CD4-positive, alpha-beta T cell (primary cell): Measurements from ENCODE around the gene ZNF256. TPM values are rescaled to one million over a fixed set of nuclear protein-coding genes. Genes with fewer than 3 reads are reported as not detected.

Experiments used
- ATAC-seq: fragments of 200-7000 bp; cut with Tn5 transposase; one replicate; pipeline ENCODE4 v1.10.0; 2022; ENCODE audit warnings: mild to moderate bottlenecking; ENCODE audit not compliant: poor library complexity
- CTCF ChIA-PET: fragments of 350-600 bp; sonication (Branson Sonifier 250); formaldehyde crosslinking; loops from one replicate; lab custom pipeline; 2021; ENCODE audit warnings: antibody characterized with exemption, inconsistent platforms; lab: Charles Lee
- POLR2A ChIA-PET: fragments of 350-600 bp; sonication (Branson Sonifier 250); formaldehyde crosslinking; loops from one replicate; lab custom pipeline; 2021; ENCODE audit warnings: antibody characterized with exemption, inconsistent platforms; lab: Charles Lee
- DNase-seq, 14 experiments: peaks; one replicate each; pipeline ENCODE4 v3.0.0-alpha.2; 2013 to 2020; ENCODE audit warnings: mixed read lengths in 2 of 14
- H3K27ac ChIP-seq, 2 donors: one replicate each; pipeline versions ENCODE4 v1.5.1 to v1.7.0; 2013; ENCODE audit warnings: low read length in 2 of 2, low read depth in 1 of 2, mild to moderate bottlenecking in 1 of 2
- H3K27me3 ChIP-seq, 2 experiments: 1 replicate in 1 of 2; 2 replicates in 1 of 2; pipeline versions ENCODE4 v1.6.1 to v1.7.0; 2013; ENCODE audit warnings: low read length in 2 of 2, control low read depth in 1 of 2, mild to moderate bottlenecking in 1 of 2, moderate library complexity in 1 of 2; ENCODE audit not compliant: insufficient read depth in 2 of 2, control insufficient read depth in 1 of 2
- H3K36me3 ChIP-seq: one replicate; pipeline ENCODE4 v1.6.1; 2013; ENCODE audit warnings: low read length, control low read depth; ENCODE audit not compliant: insufficient read depth
- H3K4me1 ChIP-seq: one replicate; pipeline ENCODE4 v1.6.1; 2013; ENCODE audit warnings: low read length, control low read depth; ENCODE audit not compliant: insufficient read depth
- H3K4me3 ChIP-seq: one replicate; pipeline ENCODE4 v1.5.1; 2013; ENCODE audit warnings: mild to moderate bottlenecking, low read length, moderate library complexity
- H3K9me3 ChIP-seq, 2 experiments: 1 replicate in 1 of 2; 2 replicates in 1 of 2; pipeline versions ENCODE4 v1.6.1 to v1.7.0; 2013; ENCODE audit warnings: low read length in 2 of 2, mild to moderate bottlenecking in 2 of 2, control low read depth in 1 of 2, moderate library complexity in 1 of 2; ENCODE audit not compliant: control insufficient read depth in 1 of 2, insufficient read depth in 1 of 2
- H3K27ac Mint-ChIP-seq: one replicate; pipeline ENCODE4 v1.8.0; 2020; ENCODE audit warnings: mixed read lengths
- H3K27me3 Mint-ChIP-seq: one replicate; pipeline ENCODE4 v1.8.0; 2021; ENCODE audit warnings: mixed read lengths
- H3K36me3 Mint-ChIP-seq: one replicate; pipeline ENCODE4 v1.8.0; 2021; ENCODE audit warnings: low read depth, mixed read lengths
- H3K4me1 Mint-ChIP-seq: one replicate; pipeline ENCODE4 v1.8.0; 2021; ENCODE audit warnings: low read depth, mixed read lengths
- H3K4me3 Mint-ChIP-seq: one replicate; pipeline ENCODE4 v1.8.0; 2020; ENCODE audit warnings: mild to moderate bottlenecking, mixed read lengths
- H3K9me3 Mint-ChIP-seq: one replicate; pipeline ENCODE4 v1.8.0; 2020; ENCODE audit warnings: mixed read lengths
- CTCF ChIP-seq: fragments of 200-600 bp; IDR thresholded peaks from one replicate; pipeline ENCODE4 v1.8.0; 2022; ENCODE audit warnings: antibody characterized with exemption, mild to moderate bottlenecking
- intact Hi-C, 2 experiments: fragments of 100-400 bp; cut with DNase I in 1 of 2; cut with micrococcal nuclease in 1 of 2; formaldehyde crosslinking; loops; one replicate each; pipeline versions ENCODE4 v1.15.1 to v1.9.0; 2023 to 2025; cut with DNase I, micrococcal nuclease
- total RNA-seq, 174 experiments: library from RNA in 2 of 174; stranded (reverse) in 2 of 174; gene quantifications; one replicate each; pipeline ENCODE4 v1.2.3 and lab custom pipeline; 2021 to 2026

ZNF256 gene
- total RNA-seq, 2 experiments from 2014 or later = 15.2 TPM

- intact Hi-C loops = no loop called here
- Mint-ChIP-seq H3K4me1 (no peaks in the 10 kb centered on the region), H3K4me3 (no peak overlapping the region), H3K36me3 (peaks cover 38% of the 10 kb centered on the region), H3K27ac (no peak overlapping the region), H3K27me3 (no peaks in the 10 kb centered on the region), H3K9me3 (peaks cover 10% of the 10 kb centered on the region)
- DNase-seq (no peak), ATAC-seq (no peak)
- ChIA-PET CTCF (no interaction called here), POLR2A (no interaction called here)
- Histone ChIP-seq H3K4me1 (no peaks in the 10 kb centered on the region), H3K4me3 (no peak overlapping the region), H3K9me3 (peaks cover 39 to 78% of the 10 kb centered on the region in 2 experiments), H3K27ac (no peak overlapping the region), H3K36me3 (no peaks in the 10 kb centered on the region), H3K27me3 (peaks cover 0 to 2% of the 10 kb centered on the region in 2 experiments)
- TF ChIP-seq CTCF = no peak
These were observed 7.5 kb upstream of the ZNF256 start for GRCh38 chr19:57954996-57955395.

- no peak for TF ChIP-seq CTCF
- H3K4me3 ChIP-seq = no peak overlapping the region
- CTCF ChIA-PET = no interaction called here
- Mint-ChIP-seq H3K27me3 (no peaks in the 10 kb centered on the region), H3K27ac (no peak overlapping the region), H3K36me3 (peaks cover 50% of the 10 kb centered on the region), H3K4me3 (no peak overlapping the region), H3K9me3 (peaks cover 18% of the 10 kb centered on the region), H3K4me1 (peaks cover 21% of the 10 kb centered on the region)
- DNase-seq = no peak
- POLR2A ChIA-PET = no interaction called here
- no peak overlapping the region for H3K27ac ChIP-seq
- H3K27me3 ChIP-seq = no peaks in the 10 kb centered on the region
- intact Hi-C loops = loop anchor here (5.0 kb wide), 2 partner anchors 188 to 267 kb away; partner anchors contain the start of gene ZNF551 (in 1 of the 2)
- H3K4me1 ChIP-seq = peaks cover 17% of the 10 kb centered on the region
- H3K36me3 ChIP-seq = peaks cover 4% of the 10 kb centered on the region
- peaks cover 34 to 67% of the 10 kb centered on the region in 2 experiments for H3K9me3 ChIP-seq
- ATAC-seq = no peak
These were observed 2.2 kb upstream of the ZNF256 start for GRCh38 chr19:57949702-57950101.

- no peak for TF ChIP-seq CTCF
- POLR2A ChIA-PET = no interaction called here
- no peaks in the 10 kb centered on the region for H3K27me3 Mint-ChIP-seq
- Histone ChIP-seq H3K4me1 (peaks cover 17% of the 10 kb centered on the region), H3K9me3 (peaks cover 37 to 69% of the 10 kb centered on the region in 2 experiments), H3K4me3 (no peak overlapping the region), H3K27ac (no peak overlapping the region), H3K36me3 (peaks cover 6% of the 10 kb centered on the region), H3K27me3 (no peaks in the 10 kb centered on the region)
- DNase-seq (no peak), ATAC-seq (no peak)
- intact Hi-C loops = loop anchor here (5.0 kb wide), 2 partner anchors 188 to 267 kb away; partner anchors contain the start of gene ZNF551 (in 1 of the 2)
- H3K4me1 Mint-ChIP-seq = peaks cover 21% of the 10 kb centered on the region
- peaks cover 18% of the 10 kb centered on the region for H3K9me3 Mint-ChIP-seq
- CTCF ChIA-PET = no interaction called here
- H3K4me3 Mint-ChIP-seq = no peak overlapping the region
- H3K27ac Mint-ChIP-seq = no peak overlapping the region
- peaks cover 50% of the 10 kb centered on the region for H3K36me3 Mint-ChIP-seq
These were observed 1.8 kb upstream of the ZNF256 start for GRCh38 chr19:57949296-57949695.
